HepG2 (cell line): ENCODE measurements around the gene CAMK1D.

Experiments
- MYC ChIP-seq: sonication (generic); formaldehyde crosslinking; IDR thresholded peaks from 2 replicates; pipeline ENCODE4 v1.9.0; 2021; ENCODE audit warnings: missing genetic modification reagents, borderline replicate concordance
- NFIC ChIP-seq: IDR thresholded peaks from 2 replicates; pipeline ENCODE4 v1.6.1; 2012; ENCODE audit warnings: mild to moderate bottlenecking, low read length, inconsistent platforms
- POLR2A ChIP-seq, 2 experiments: IDR thresholded peaks; 2 replicates each; pipeline ENCODE4 v1.6.1; 2011; ENCODE audit warnings: low read depth in 2 of 2, low read length in 2 of 2, mild to moderate bottlenecking in 1 of 2, moderate library complexity in 1 of 2; ENCODE audit not compliant: insufficient read depth in 1 of 2
- RAD51 ChIP-seq: fragments of 450-650 bp; IDR thresholded peaks from 2 replicates; pipeline ENCODE4 v1.6.1; 2016; ENCODE audit warnings: borderline replicate concordance
- RBFOX2 ChIP-seq: fragments of 200-400 bp; formaldehyde crosslinking; IDR thresholded peaks from 2 replicates; pipeline ENCODE4 v1.6.1; 2017; ENCODE audit warnings: low read depth, mild to moderate bottlenecking, low read length
- TF ChIP-seq, protein P1 (sequence below): IDR thresholded peaks from 2 replicates; pipeline ENCODE4 v1.6.1; 2016; ENCODE audit warnings: low read depth
- TF ChIP-seq, protein P2 (sequence below): sonication (generic); formaldehyde crosslinking; IDR thresholded peaks from 2 replicates; pipeline ENCODE4 v1.5.0; 2020; ENCODE audit warnings: mild to moderate bottlenecking, missing genetic modification reagents, moderate library complexity

DNA sequence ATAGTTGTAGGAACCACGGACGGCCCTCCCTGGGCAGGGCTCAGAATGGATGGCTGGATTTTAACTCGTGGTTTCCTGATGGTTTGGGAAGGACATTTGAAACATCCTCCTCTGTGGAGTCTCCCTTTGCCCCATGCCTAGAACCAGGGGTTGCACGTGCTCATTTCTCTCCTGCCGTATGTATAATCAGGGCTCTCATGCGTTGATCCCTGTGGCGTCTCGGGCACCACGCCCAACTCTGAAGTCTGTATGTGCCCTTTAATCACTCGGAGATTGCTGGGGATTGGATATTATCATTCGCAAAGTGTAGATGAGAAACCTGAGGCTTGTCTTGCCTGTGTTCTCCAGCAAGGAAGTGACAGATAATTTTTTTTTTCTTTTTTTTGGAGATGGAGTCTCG, 257.1 kb downstream of the CAMK1D start:
- TF ChIP-seq RBFOX2: no peak
- TF ChIP-seq, protein P1, sequence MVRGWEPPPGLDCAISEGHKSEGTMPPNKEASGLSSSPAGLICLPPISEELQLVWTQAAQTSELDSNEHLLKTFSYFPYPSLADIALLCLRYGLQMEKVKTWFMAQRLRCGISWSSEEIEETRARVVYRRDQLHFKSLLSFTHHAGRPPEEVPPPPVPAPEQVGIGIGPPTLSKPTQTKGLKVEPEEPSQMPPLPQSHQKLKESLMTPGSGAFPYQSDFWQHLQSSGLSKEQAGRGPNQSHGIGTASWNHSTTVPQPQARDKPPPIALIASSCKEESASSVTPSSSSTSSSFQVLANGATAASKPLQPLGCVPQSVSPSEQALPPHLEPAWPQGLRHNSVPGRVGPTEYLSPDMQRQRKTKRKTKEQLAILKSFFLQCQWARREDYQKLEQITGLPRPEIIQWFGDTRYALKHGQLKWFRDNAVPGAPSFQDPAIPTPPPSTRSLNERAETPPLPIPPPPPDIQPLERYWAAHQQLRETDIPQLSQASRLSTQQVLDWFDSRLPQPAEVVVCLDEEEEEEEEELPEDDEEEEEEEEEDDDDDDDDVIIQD (CRISPR knock-in tag): no peak
- no peak for TF ChIP-seq POLR2A (IDR thresholded peaks at IDR 0.05; ENCODE audit: insufficient read depth in 1 of 2, low read depth in 2 of 2, low read length in 2 of 2)
- TF ChIP-seq, protein P2, sequence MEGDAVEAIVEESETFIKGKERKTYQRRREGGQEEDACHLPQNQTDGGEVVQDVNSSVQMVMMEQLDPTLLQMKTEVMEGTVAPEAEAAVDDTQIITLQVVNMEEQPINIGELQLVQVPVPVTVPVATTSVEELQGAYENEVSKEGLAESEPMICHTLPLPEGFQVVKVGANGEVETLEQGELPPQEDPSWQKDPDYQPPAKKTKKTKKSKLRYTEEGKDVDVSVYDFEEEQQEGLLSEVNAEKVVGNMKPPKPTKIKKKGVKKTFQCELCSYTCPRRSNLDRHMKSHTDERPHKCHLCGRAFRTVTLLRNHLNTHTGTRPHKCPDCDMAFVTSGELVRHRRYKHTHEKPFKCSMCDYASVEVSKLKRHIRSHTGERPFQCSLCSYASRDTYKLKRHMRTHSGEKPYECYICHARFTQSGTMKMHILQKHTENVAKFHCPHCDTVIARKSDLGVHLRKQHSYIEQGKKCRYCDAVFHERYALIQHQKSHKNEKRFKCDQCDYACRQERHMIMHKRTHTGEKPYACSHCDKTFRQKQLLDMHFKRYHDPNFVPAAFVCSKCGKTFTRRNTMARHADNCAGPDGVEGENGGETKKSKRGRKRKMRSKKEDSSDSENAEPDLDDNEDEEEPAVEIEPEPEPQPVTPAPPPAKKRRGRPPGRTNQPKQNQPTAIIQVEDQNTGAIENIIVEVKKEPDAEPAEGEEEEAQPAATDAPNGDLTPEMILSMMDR (CRISPR knock-in tag): no peak
- no peak for TF ChIP-seq RAD51
- TF ChIP-seq NFIC: no peak
- no peak for TF ChIP-seq MYC
